GM18498 (cell line): ENCODE data around the gene CD2.
A peak's percentile ranks its signal among the peaks of the same experiment; 100 is the strongest.

ENCODE experiments used
- ATAC-seq: cut with Tn5 transposase; IDR thresholded peaks from one replicate; pipeline ENCODE4 v1.9.1; 2021; ENCODE audit warnings: mild to moderate bottlenecking, moderate library complexity; ENCODE audit not compliant: unreplicated experiment

CD2 gene

DNA sequence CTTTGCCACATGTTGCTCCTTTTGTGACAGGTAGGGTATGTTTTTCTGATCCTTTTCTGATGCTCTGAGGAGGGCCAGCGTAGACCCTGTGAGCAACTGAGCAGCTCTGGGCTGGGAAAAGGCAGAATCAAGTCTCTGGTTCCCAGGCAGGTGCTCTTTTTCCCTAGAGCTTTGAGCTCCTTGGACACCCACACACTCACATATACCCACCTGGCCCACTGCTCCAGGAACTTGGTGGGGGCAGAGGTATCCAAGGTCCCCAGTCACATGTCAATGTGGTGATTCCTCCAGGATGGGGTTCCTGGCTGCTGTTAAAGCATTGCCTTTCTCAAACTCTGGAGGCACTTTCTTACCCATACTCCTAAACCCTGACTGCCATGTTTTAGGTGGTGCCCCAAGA lies 5.4 kb downstream of the CD2 start:
- no peak for ATAC-seq

DNA sequence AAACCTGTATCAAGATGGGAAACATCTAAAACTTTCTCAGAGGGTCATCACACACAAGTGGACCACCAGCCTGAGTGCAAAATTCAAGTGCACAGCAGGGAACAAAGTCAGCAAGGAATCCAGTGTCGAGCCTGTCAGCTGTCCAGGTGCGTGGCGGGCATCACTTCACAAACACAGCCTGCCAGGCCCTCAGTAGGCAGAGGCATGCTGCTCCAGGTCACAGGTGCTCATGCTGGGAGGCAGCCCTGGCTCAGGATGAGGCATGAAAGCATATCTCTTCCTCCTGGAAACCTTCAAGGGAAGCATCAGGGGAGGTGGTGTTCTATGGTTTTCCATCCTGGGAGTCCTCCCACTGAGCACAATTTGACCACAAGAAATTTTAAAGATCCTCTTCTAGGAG lies 6.3 kb downstream of the CD2 start:
- no peak for ATAC-seq

DNA sequence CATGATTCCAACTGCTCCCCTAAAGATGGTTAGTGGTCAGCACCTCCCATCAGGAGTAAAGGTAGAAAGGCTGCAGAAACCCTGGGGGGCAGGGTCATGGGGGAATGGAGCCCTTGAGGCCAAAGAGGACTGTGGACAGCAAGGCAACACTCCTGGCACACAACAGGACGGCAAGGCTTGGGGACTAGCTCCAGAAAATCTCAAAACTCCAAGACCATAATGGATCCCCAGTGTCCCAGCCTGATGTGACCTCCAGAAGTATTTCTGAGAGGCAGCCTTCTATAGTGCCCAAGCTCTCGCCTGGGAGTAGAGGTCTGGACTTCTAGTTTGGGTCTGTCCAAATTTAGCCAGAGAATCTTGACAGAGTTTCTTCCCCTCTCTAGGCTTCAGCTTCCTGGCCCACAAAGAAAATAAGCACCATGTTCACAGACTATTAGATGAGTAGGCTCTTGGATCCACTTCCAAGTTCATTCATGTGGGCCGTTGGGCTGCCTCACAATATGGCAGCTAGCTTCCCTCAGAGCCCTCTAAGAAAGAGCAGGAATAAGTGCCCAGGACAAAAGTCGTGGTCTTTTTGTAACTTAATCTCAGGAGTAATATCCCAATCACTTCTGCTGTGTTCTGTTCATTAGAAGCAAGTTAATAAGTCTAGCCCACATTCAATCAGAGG lies 6.9 kb downstream of the CD2 start:
- no peak for ATAC-seq

DNA sequence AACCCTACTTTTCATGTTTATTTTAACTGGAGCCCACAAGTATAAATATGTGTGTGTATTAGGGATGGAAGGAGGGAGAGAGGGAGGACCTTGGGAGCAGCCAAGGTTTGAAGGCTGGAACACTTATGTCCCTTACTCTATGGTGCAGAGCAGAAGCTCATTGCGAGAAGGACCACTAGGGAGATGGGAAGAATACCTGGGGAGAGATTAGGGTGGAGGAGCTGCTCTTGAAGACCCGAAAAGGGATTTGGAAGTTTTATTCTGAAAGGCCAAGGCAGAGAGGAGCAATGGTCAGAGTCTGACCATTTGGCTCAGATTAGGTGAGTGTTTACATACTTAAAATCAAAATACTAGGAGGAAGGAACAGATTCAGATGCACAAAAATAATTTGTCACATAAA lies 8.1 kb downstream of the CD2 start:
- no peak for ATAC-seq

DNA sequence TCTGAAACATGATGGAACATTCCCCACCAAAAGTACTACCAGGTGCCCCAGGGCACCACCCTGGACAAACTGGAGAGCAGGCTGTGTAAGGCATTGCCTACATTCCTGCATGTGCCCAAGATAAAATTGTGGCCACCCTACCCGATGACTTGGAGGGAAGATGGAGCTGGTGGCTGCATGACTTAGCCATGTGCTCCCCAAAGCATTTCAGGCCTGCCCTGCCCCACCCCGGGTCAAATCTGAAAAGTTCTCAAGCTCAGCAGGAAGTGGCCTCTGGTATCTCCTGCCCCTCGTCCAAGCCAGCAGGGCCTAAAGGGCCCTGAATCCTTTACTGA lies 8.5 kb downstream of the CD2 start:
- no peak for ATAC-seq

DNA sequence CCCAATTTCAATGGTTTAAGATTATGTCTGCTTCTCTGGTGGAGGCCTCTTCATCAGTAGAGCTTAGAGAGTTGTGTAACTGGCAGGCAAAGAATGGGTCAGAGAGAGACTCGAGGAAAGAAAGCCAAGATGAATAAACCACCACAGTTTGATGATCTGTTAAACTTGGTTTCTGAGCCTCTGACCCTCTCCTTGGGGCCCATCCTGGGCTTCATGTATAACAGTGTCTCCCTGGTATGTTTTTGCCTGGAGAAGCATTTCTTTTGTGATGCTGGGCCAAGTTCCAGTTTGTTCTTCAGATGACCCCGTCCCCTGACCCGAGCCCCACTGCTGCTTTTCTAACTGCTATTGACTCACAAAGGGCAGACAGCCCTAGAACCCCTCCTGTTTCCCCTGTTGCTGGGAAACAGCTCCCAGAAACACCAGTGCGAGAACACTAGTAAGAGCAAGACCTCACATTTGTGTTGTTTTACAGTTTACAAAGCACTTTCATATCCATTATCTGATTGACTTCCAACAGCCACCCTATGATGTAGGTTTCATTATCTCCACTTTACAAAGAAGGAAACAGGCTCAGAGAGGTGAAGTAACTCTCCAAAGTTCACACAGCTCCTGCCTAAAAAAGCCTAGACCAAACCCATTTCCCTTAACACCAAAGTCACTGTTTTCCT lies 9.0 kb downstream of the CD2 start:
- ATAC-seq: no peak

DNA sequence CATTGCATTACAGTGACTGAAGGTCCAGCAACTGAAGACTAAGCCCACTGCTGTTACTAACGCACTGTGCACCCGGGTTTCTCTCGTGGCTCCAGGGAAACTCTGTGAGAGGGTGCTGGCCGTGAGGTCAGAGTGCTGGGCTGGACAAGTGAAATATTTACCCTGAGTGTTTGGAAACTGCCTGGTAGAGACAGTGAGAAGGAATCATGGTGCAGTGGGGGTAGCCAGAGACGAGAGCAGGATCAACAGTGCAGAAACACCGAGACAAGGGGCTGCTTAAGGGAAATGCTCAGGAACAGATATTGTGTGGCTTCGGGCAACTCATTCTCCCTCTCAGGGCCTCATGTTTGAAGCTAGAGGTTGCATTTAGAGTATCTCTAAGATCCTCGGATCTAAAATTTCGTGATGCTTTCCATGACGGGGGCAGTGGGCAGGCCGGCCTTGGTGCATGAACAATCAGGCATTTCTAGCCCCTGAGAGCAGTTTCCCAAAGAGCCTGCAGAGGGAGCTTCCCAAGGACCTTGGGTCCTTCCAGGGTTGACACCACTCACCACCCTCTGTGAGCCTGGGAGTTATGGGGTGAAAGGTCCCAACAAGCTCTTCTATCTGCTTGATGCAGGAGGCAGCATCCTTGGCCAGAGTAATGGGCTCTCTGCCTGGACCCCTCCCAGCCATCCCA lies 9.7 kb downstream of the CD2 start:
- ATAC-seq: no peak

DNA sequence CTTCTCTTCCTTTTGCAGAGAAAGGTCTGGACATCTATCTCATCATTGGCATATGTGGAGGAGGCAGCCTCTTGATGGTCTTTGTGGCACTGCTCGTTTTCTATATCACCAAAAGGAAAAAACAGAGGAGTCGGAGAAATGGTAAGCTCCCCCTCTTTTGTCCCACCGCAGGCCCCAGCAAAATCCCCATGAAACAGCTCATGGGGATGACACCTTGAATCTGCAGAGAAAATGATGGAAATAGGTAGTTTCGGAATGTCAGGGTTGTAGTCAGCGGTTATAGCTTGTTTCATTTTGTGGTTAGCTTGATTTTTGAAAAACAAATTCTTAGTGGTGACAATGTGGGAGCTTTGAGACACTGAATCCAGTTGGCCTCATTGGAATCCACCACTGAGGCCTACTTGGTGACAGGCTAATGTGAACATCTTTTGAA lies 10.3 kb downstream of the CD2 start:
- ATAC-seq: no peak

DNA sequence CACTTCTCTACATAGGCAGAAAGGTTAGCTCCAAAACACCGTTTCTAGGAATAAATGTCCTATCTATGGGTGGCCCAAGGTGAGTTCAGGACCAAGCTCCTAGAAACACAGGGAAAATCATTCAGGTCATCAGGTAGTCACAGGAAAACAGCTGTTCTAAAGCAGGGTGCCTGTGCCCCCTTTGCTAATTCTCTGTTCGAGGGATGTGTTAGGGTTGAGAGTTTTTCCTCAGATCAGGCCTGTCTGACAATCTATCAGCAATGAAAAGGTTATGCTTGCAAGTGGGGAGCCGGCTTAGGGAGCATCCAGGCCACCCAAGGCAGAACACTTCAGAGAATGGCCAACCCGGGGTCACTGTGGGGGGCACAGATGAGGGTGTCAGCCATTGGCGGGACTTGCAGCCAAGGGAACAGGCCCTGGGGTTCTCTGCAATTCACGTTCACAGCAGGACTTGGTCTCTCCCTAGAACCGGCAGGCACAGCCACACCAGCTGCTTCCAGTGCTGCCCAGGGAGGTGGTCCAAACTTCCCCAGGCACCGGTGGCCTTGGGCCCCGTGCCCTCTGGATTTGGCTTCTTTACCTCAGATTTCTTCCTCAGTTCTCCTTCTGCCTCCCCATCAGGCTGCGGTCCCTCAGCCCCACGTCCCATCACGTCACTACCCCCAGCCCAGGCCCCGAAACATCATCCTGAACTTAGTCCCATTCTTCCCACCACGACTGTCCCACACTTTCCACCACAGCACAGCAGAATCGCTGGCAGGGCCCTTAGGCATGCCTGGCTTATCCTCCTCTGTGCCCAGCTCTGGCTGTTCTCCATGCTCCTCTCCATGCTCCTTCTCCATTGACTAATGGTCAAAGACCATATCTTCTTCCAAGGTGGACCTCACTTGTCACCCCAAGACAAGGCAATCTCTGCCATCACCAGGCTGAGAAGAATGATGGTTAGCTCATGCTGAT lies 11.0 kb downstream of the CD2 start:
- no peak for ATAC-seq

DNA sequence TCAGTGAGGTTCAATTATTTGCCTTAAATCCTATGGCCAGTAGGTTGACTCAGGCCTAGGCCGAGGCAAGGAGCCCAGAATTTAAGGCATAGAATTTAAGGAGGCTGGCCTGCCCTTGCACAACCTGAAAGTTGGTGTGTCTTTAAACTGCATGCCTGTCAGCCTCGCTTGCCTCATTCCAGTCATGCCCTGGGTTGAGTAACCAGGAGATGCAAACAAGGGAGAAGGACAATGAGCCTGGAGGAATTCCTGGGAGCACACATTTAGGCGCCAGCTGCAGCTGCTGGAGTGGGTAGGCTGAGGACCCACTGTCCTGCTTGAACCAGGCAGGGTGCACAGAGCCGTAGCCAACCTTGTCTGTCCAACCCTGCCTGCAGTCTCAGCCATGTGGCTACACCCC lies 11.7 kb downstream of the CD2 start:
- ATAC-seq: no peak

DNA sequence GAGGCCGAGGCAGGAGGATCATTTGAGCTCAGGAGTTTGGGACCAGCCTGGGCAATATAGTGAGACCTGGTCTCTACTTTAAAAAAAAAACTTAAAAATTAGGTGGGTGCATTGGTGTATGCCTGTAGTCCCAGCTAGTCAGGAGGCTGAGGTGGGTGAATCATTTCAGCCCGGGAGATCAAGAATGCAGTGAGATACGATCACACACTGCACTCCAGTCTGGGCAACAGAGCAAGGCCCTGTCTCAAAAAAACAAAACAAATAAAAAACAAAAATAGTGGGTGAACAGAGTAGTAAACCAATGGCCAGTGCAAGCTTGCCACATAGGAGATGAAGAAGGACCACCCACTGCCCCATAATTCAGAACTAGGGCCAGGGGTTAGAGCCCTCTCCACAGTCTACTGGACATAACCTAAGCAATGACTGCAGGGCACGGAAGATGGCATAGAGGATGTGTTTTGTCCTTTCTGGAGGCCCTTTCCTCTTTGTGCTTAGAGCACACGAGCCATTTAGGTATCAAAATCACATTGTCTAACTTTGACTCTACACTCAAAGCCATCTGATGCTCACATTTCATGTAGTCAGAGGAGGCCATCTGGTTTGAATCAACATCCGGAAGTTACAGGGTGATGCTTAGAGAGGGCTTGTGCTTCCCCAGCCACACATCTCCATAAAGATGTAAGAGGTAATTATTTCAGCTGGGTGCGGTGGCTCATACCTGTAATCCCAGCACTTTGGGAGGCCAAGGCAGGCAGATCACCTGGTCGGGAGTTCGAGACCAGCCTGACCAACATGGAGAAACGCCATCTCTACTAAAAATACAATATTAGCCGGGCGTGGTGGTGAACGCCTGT lies 12.6 kb downstream of the CD2 start:
- no peak for ATAC-seq

DNA sequence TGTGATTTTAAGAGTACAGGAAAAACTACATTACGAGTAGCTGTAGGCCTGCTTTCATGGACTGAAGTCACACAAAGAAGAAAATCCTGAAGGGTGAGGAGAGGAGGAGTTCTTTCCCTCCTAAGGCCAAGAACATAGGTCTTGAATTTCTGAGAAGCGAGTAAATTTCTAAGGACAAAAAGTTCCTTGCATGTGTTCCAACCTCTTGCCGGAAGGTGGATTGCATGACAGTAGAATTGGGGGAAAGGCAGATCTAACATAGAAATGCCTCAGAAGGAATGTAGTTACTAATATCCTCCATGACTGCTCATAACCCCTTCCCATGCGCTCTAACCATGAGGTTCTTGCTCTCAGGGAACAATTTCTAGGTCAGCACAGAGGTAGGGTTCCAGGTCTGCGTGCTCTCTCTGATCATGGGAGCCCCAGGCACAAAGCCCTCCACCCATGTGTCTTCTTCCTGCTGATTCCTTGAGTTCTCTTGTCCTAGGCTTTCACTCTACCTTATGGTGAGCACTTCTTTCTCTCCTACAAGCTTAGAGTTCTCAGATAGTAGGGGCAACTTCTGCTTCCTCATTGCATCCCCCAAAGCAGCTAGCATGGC lies 13.7 kb downstream of the CD2 start:
- ATAC-seq: no peak

DNA sequence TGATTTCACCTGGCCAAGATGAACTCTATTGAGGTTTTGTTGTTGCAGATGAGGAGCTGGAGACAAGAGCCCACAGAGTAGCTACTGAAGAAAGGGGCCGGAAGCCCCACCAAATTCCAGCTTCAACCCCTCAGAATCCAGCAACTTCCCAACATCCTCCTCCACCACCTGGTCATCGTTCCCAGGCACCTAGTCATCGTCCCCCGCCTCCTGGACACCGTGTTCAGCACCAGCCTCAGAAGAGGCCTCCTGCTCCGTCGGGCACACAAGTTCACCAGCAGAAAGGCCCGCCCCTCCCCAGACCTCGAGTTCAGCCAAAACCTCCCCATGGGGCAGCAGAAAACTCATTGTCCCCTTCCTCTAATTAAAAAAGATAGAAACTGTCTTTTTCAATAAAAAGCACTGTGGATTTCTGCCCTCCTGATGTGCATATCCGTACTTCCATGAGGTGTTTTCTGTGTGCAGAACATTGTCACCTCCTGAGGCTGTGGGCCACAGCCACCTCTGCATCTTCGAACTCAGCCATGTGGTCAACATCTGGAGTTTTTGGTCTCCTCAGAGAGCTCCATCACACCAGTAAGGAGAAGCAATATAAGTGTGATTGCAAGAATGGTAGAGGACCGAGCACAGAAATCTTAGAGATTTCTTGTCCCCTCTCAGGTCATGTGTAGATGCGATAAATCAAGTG lies 14.3 kb downstream of the CD2 start:
- no peak for ATAC-seq

DNA sequence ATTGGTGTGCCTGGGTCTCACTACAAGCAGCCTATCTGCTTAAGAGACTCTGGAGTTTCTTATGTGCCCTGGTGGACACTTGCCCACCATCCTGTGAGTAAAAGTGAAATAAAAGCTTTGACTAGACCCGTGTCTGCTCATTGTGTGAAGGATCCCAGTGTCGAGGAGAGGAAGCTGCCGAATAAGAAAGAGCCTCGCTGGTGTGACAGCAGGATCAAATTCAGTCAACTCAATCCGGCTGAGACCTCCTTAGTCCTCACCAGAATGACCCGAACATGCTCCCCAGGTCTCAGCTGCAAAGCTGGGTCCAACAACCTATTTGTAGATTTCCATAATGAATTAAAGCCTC lies 14.8 kb downstream of the CD2 start:
- ATAC-seq: peak; percentile 33

DNA sequence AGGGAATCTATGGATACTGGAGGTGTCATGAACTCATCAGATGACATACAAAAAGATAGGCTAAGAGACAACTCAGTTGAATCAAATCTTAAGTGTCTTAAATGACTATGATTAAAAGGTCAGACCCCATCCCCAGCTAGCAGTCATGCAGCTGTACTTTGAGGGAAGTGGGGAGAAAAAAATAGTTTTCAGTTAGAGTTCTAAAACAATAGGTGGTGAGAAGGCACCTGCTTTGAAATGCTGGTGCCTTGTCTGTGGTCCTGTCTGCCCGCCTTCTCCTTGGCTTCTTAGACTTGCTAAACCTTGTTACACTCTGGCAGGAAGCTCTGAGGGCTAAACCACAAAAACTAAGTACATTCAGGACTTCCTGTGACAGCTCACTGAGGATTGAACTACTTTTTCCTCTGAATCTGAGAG lies 15.3 kb downstream of the CD2 start:
- peak; percentile 89 for ATAC-seq

DNA sequence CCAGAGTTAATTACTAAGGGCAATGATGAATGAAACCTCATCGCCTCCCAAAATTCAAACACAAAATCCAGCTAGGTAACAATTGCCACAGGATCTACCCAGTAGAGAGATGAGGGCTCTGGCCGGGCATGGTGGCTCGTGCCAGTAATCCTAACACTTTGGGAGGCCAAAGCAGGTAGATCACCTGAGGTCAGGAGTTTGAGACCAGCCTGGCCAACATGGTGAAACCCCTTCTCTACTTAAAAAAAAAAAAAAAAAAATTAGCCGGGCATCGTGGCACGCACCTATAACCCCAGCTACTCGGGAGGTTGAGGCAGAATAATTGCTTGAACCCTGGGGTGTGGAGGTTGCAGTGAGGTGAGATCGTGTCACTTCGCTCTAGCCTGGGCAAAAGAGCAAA lies 15.8 kb downstream of the CD2 start:
- peak; percentile 15 for ATAC-seq

DNA sequence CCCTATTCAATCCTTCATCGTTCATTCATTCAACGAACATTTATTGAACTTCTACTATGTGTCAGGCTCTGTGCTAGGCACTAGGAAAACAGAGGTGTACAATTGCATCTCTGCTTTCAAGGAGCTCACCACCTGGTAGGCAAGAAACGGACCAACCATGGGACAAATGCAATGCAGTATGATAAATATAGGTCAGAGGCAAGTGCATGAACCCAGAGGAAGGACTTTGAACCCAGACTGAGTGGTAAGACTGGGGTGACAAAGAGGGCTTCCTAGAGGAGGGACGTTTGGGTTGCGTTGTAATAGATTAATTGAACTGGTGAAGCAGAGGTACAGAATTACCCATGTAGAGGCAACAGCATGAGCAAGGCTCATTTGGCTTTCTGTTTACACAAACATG lies 16.4 kb downstream of the CD2 start:
- no peak for ATAC-seq

DNA sequence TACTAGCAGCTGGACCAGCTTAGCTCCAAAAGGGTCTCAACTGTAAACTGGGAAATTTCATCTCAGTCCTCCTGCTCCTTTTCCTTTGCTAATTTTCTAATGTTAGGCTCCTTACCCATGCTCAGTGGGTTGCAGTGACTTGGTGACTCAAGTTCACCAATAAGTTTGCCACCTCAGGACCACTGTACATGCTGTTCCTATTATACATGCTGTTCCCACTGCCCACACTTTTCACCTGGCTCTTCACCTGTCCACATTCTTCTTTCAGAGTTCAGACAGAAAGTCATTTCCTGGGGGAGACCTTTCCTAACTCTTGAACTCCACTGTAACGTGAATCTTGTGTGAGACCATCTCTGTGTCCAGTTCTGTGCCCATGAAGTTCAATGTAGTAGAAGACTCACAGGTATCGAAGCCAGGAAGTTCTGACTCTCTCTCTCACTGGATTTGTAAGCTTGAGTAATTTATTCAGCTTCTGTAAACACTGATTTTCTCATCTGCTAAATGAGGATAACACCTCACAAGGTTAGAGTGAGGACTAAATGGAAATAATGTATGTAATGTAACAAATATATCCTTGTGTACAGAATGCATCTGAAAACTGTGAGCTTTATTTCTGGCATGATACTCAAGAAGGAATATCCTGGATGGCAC lies 17.9 kb downstream of the CD2 start:
- no peak for ATAC-seq

DNA sequence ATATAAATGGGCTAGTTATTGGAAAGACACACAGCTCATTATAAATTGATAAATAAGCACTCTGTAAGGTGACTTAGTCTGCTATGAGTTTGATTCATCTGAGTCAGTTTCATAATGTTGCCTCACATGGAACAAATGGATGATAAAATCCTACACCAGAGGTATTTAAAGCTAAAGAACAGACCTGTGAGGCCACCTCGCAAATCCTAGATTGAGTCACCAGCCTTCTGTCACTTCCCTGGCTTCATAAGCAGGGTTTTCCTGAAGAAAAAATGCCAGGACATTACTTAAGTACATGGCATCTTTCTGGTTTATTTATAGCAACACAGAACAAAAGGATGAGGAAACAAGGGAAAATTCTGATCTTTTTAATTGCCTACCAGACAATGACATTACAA lies 18.4 kb downstream of the CD2 start:
- no peak for ATAC-seq
